Activated CD4-positive, CD25-positive, alpha-beta regulatory T cell treated with anti-CD3 and anti-CD28 coated beads, Interleukin-2, amount 50 U/mL, for 16 hours (primary cell): ENCODE measurements around the gene TET1.
"Not testable (repeated sequence)": the region's sequence is repeated elsewhere in the genome, so short reads cannot be mapped to it uniquely, and the experiment has no call there.

Experiments used
- DNase-seq: peaks from one replicate; pipeline ENCODE4 v3.0.0-alpha.2; 2020; ENCODE audit warnings: low read depth, low spot score

TET1 gene

GRCh38 chr10:68560186-68560942, at the start of gene TET1:
Gene TET1 (plus strand): TSS chr10:68560337. CDS start chr10:68572339, 12,002 bp downstream.
- no peak for DNase-seq

- DNase-seq, result not testable (repeated sequence)
Measured at GRCh38 chr10:68516216-68516615, 43.9 kb upstream of the TET1 start.

GRCh38 chr10:68516766-68517165, 43.4 kb upstream of the TET1 start:
- DNase-seq, result no peak

GRCh38 chr10:68517188-68517587, 42.9 kb upstream of the TET1 start:
- DNase-seq, result no peak

GRCh38 chr10:68518609-68519008, 41.5 kb upstream of the TET1 start:
- DNase-seq, result not testable (repeated sequence)

GRCh38 chr10:68525490-68526038, 34.6 kb upstream of the TET1 start:
- not testable (repeated sequence) for DNase-seq

- DNase-seq, result no peak
Measured at GRCh38 chr10:68526634-68527307, 33.4 kb upstream of the TET1 start.

GRCh38 chr10:68536973-68537372, 23.2 kb upstream of the TET1 start:
- no peak for DNase-seq

GRCh38 chr10:68537796-68538195, 22.3 kb upstream of the TET1 start:
- DNase-seq, result no peak

- no peak for DNase-seq
Measured at GRCh38 chr10:68543004-68543918, 16.9 kb upstream of the TET1 start.

GRCh38 chr10:68550747-68551411, 9.3 kb upstream of the TET1 start:
- DNase-seq, result peak; percentile 8

- DNase-seq, result no peak
Measured at GRCh38 chr10:68553138-68553537, 7.0 kb upstream of the TET1 start.

GRCh38 chr10:68553599-68553998, 6.5 kb upstream of the TET1 start:
- no peak for DNase-seq

GRCh38 chr10:68558478-68558877, 1.7 kb upstream of the TET1 start:
- DNase-seq, result no peak

- DNase-seq, result no peak
Measured at GRCh38 chr10:68559251-68559650, 886 bp upstream of the TET1 start.

- DNase-seq, result no peak
Measured at GRCh38 chr10:68559841-68560185, 324 bp upstream of the TET1 start.

GRCh38 chr10:68560943-68561864, 1.1 kb downstream of the TET1 start:
- DNase-seq, result no peak

GRCh38 chr10:68561865-68562649, 1.9 kb downstream of the TET1 start:
- no peak for DNase-seq
